Liver (tissue), 9 donors: ENCODE measurements around the gene PRDM10. TPM values are rescaled to one million over a fixed set of nuclear protein-coding genes. Genes with fewer than 3 reads are reported as not detected.

Source experiments
- DNase-seq: peaks from one replicate; pipeline ENCODE4 v3.0.0-alpha.2; 2017; ENCODE audit warnings: low spot score
- H3K27ac ChIP-seq, 2 donors: one replicate each; pipeline ENCODE4 v1.7.0; 2013; ENCODE audit warnings: inconsistent platforms in 2 of 2, low read length in 2 of 2, control low read depth in 1 of 2, low read depth in 1 of 2, mild to moderate bottlenecking in 1 of 2
- H3K27me3 ChIP-seq, 4 donors: one replicate each; pipeline versions ENCODE4 v1.6.1 to v1.7.0; 2013; ENCODE audit warnings: low read length in 3 of 4, inconsistent platforms in 1 of 4, mild to moderate bottlenecking in 1 of 4, moderate library complexity in 1 of 4; ENCODE audit not compliant: control insufficient read depth in 4 of 4, insufficient read depth in 4 of 4
- H3K36me3 ChIP-seq, 4 donors: one replicate each; pipeline versions ENCODE4 v1.6.1 to v1.7.0; 2013; ENCODE audit warnings: low read length in 3 of 4, mild to moderate bottlenecking in 3 of 4, low read depth in 1 of 4, moderate library complexity in 1 of 4; ENCODE audit not compliant: control insufficient read depth in 4 of 4, insufficient read depth in 3 of 4
- H3K4me1 ChIP-seq, 4 donors: one replicate each; pipeline versions ENCODE4 v1.6.1 to v1.7.0; 2013; ENCODE audit warnings: low read length in 3 of 4, mild to moderate bottlenecking in 3 of 4, moderate library complexity in 1 of 4; ENCODE audit not compliant: control insufficient read depth in 4 of 4, insufficient read depth in 4 of 4
- H3K4me3 ChIP-seq, 3 donors: one replicate each; pipeline versions ENCODE4 v1.6.1 to v1.7.0; 2013; ENCODE audit warnings: low read length in 3 of 3, control low read depth in 1 of 3, low read depth in 1 of 3, mild to moderate bottlenecking in 1 of 3
- H3K9ac ChIP-seq, 2 donors: one replicate each; pipeline ENCODE4 v1.7.0; 2013; ENCODE audit warnings: low read length in 2 of 2, mild to moderate bottlenecking in 2 of 2, moderate library complexity in 2 of 2, control low read depth in 1 of 2, low read depth in 1 of 2
- H3K9me3 ChIP-seq, 4 donors: one replicate each; pipeline versions ENCODE4 v1.6.1 to v1.7.0; 2013; ENCODE audit warnings: low read length in 3 of 4; ENCODE audit not compliant: control insufficient read depth in 4 of 4
- FOXA1 ChIP-seq: IDR thresholded peaks from 2 replicates; pipeline ENCODE4 v1.6.1; 2016; ENCODE audit warnings: antibody characterized with exemption
- FOXA2 ChIP-seq: IDR thresholded peaks from 2 replicates; pipeline ENCODE4 v1.6.1; 2016; ENCODE audit warnings: antibody characterized with exemption
- GABPA ChIP-seq, 2 donors: IDR thresholded peaks in 1 of 2; conservative IDR thresholded peaks in 1 of 2; 2 replicates each; pipeline ENCODE4 v1.6.1; 2016; ENCODE audit warnings: antibody characterized with exemption in 2 of 2, mild to moderate bottlenecking in 1 of 2, moderate library complexity in 1 of 2
- HNF4A ChIP-seq, 2 donors: conservative IDR thresholded peaks; 2 replicates each; pipeline ENCODE4 v1.6.1; 2016; ENCODE audit warnings: antibody characterized with exemption in 2 of 2, mild to moderate bottlenecking in 2 of 2
- HNF4G ChIP-seq: IDR thresholded peaks from 2 replicates; pipeline ENCODE4 v1.6.1; 2016; ENCODE audit warnings: antibody characterized with exemption
- JUND ChIP-seq, 2 donors: IDR thresholded peaks; 2 replicates each; pipeline ENCODE4 v1.6.1; 2016; ENCODE audit warnings: antibody characterized with exemption in 2 of 2
- RAD21 ChIP-seq, 2 donors: IDR thresholded peaks; 2 replicates each; pipeline ENCODE4 v1.6.1; 2016; ENCODE audit warnings: antibody characterized with exemption in 2 of 2, mild to moderate bottlenecking in 2 of 2
- RXRA ChIP-seq, 2 donors: IDR thresholded peaks; 2 replicates each; pipeline ENCODE4 v1.6.1; 2017 to 2018; ENCODE audit warnings: antibody characterized with exemption in 2 of 2, mild to moderate bottlenecking in 1 of 2
- SP1 ChIP-seq: IDR thresholded peaks from 2 replicates; pipeline ENCODE4 v1.6.1; 2018; ENCODE audit warnings: antibody characterized with exemption, mild to moderate bottlenecking
- WGBS: extraction: QIAGEN DNeasy Blood & Tissue Kit; methylation state at CpG from one replicate; pipeline ENCODE4 v1.1.7; 2013; 5-methylcytosine and 5-hydroxymethylcytosine counted together
- polyA plus RNA-seq, 2 donors: library from polyadenylated mRNA; stranded (reverse) in 1 of 2; unstranded in 1 of 2; fragments of 200-250 nt in 1 of 2; fragments of >200 nt in 1 of 2; fragmentation: Nextera tagmentation in 1 of 2; extraction: Ambion mirVana in 1 of 2; gene quantifications; one replicate each; pipeline versions ENCODE4 v1.2.1 to v1.2.3, GENCODE V29; 2013 to 2015
- total RNA-seq, 2 donors: library from RNA; depleted of rRNA; stranded (reverse); fragments of >200 nt; gene quantifications; one replicate each; pipeline ENCODE4 v1.2.3, GENCODE V29; 2014
- TF ChIP-seq, protein P1 (sequence below): IDR thresholded peaks from 2 replicates; pipeline ENCODE4 v1.6.1; 2016; ENCODE audit warnings: antibody characterized with exemption
- TF ChIP-seq, protein P2 (sequence below): fragments of 150-350 bp; IDR thresholded peaks from 2 replicates; pipeline ENCODE4 v1.5.1; 2017; ENCODE audit warnings: improper control_type of control experiment, low read depth, low read length; ENCODE audit not compliant: missing input control
- donor health status: healthy.
- donor health status: healthy.
- donor health status: healthy.
- donor health status: healthy.
- donor health status: healthy.

PRDM10 gene
- total and polyA plus RNA-seq, 4 donors, result 1.4 to 7.2 (median 3.9) TPM

DNA sequence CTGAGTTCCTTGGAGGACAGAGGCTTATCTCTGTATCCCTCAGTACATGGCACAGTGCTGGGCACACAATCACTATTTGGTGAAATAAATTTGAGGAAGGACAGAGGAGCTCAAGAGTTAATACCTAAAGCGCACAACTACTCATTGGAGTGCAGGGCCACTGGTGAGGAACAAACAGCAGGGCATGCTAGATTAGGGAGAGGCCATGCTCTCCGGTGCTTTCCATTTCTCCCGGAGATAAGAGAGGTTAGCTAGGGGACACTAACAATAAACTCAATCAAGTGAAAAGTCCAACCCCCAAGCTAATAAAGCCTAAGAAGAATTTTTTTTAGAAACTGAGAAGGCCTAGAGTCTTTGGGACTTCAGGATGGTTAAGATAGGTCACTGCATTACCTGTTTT is 136.3 kb downstream of the PRDM10 start:
- no peaks in the 10 kb centered on the region for H3K27me3 ChIP-seq
- peaks cover 4 to 74% (median 50%) of the 10 kb centered on the region in 4 donors for H3K36me3 ChIP-seq
- H3K9ac ChIP-seq, result no peak overlapping the region
- WGBS, result 52% methylated on average over 3 of the region's 3 CpGs
- no peak for TF ChIP-seq HNF4A (conservative IDR thresholded peaks at IDR 0.05)
- H3K4me3 ChIP-seq, result no peak overlapping the region
- no peak overlapping the region for H3K27ac ChIP-seq
- no peak for DNase-seq
- no peaks in the 10 kb centered on the region for H3K9me3 ChIP-seq
- H3K4me1 ChIP-seq, result no peaks in the 10 kb centered on the region

DNA sequence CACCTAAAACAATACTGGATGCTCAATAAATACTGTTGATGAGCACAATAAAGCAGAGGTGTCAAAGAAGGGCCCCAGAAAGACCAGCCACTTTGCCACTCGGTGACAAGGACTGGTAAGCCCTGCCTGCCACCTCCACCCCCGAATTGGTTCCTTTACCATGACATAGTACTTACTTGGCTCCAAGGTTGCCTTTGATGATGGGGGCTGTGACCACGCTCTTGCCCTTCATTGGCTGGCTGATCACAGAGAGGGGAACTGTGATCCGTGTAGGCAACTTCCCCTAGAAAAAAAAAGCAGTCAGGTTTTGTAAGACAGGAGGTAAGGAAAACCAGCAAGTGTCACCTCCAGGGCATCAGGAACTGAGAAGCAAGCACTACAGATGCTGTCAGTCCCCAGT is 136.9 kb downstream of the PRDM10 start:
- Histone ChIP-seq H3K9me3 (no peaks in the 10 kb centered on the region), H3K36me3 (peaks cover 3 to 73% (median 47%) of the 10 kb centered on the region in 4 donors), H3K4me1 (no peaks in the 10 kb centered on the region), H3K9ac (no peak overlapping the region), H3K27ac (no peak overlapping the region), H3K27me3 (no peaks in the 10 kb centered on the region), H3K4me3 (no peak overlapping the region)
- TF ChIP-seq SP1 (no peak), JUND (IDR thresholded peaks at IDR 0.05) (no peak), HNF4G (no peak), RAD21 (IDR thresholded peaks at IDR 0.05) (no peak), GABPA (IDR thresholded peaks at IDR 0.05 in 1 of 2, conservative IDR thresholded peaks at IDR 0.05 in 1 of 2) (no peak), RXRA (IDR thresholded peaks at IDR 0.05) (no peak)
- TF ChIP-seq, protein P1, sequence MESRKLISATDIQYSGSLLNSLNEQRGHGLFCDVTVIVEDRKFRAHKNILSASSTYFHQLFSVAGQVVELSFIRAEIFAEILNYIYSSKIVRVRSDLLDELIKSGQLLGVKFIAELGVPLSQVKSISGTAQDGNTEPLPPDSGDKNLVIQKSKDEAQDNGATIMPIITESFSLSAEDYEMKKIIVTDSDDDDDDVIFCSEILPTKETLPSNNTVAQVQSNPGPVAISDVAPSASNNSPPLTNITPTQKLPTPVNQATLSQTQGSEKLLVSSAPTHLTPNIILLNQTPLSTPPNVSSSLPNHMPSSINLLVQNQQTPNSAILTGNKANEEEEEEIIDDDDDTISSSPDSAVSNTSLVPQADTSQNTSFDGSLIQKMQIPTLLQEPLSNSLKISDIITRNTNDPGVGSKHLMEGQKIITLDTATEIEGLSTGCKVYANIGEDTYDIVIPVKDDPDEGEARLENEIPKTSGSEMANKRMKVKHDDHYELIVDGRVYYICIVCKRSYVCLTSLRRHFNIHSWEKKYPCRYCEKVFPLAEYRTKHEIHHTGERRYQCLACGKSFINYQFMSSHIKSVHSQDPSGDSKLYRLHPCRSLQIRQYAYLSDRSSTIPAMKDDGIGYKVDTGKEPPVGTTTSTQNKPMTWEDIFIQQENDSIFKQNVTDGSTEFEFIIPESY, result no peak
- TF ChIP-seq, protein P2, sequence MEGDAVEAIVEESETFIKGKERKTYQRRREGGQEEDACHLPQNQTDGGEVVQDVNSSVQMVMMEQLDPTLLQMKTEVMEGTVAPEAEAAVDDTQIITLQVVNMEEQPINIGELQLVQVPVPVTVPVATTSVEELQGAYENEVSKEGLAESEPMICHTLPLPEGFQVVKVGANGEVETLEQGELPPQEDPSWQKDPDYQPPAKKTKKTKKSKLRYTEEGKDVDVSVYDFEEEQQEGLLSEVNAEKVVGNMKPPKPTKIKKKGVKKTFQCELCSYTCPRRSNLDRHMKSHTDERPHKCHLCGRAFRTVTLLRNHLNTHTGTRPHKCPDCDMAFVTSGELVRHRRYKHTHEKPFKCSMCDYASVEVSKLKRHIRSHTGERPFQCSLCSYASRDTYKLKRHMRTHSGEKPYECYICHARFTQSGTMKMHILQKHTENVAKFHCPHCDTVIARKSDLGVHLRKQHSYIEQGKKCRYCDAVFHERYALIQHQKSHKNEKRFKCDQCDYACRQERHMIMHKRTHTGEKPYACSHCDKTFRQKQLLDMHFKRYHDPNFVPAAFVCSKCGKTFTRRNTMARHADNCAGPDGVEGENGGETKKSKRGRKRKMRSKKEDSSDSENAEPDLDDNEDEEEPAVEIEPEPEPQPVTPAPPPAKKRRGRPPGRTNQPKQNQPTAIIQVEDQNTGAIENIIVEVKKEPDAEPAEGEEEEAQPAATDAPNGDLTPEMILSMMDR, result no peak
- no peak for DNase-seq
- WGBS, result 84% methylated on average over 4 of the region's 4 CpGs

DNA sequence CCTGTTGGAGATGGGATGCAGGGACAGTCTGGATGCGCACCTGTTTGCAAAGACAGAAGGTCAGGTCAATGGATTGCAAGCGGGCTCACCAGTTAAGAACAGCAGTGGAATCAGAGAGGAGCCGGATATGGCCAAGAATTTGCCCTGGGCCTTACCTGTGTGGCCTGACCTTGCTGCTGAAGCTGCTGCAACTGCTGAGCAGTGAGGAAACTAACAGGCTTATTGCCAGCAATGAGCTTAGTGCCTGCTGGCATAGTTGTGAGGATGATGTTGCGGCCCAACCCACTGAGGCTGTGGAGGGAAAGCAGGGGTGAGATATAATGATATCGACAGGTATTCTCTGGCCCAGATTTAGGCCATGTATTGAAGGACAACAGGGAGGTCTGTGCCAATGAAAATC is 137.8 kb downstream of the PRDM10 start:
- TF ChIP-seq JUND (IDR thresholded peaks at IDR 0.05) (no peak), FOXA2 (no peak), FOXA1 (no peak), SP1 (no peak)
- H3K27me3 ChIP-seq, result no peaks in the 10 kb centered on the region
- H3K9me3 ChIP-seq, result no peaks in the 10 kb centered on the region
- no peak overlapping the region for H3K9ac ChIP-seq
- no peak for DNase-seq
- H3K27ac ChIP-seq, result no peak overlapping the region
- H3K4me3 ChIP-seq, result no peak overlapping the region
- H3K4me1 ChIP-seq, result no peaks in the 10 kb centered on the region
- 92% methylated on average over 5 of the region's 5 CpGs for WGBS
- H3K36me3 ChIP-seq, result peaks cover 2 to 67% (median 44%) of the 10 kb centered on the region in 4 donors
